AG20443 (cell line): Measurements from ENCODE around the gene TMEM121B.

Experiments used
- DNase-seq: peaks from one replicate; pipeline ENCODE4 v3.0.0; 2012; ENCODE audit warnings: low spot score, mixed read lengths

Gene TMEM121B

GRCh38 chr22:17110791-17111550, 10.2 kb downstream of the TMEM121B start:
- DNase-seq: no peak

- no peak for DNase-seq
Measured at GRCh38 chr22:17109976-17110375, 11.2 kb downstream of the TMEM121B start.

- DNase-seq: no peak
Measured at GRCh38 chr22:17109113-17109865, 11.9 kb downstream of the TMEM121B start.

- DNase-seq: no peak
Measured at GRCh38 chr22:17108256-17109112, 12.7 kb downstream of the TMEM121B start.

GRCh38 chr22:17107547-17107810, 13.7 kb downstream of the TMEM121B start:
- no peak for DNase-seq

- DNase-seq: no peak
Measured at GRCh38 chr22:17106785-17107546, 14.2 kb downstream of the TMEM121B start.

- peak; percentile 9 for DNase-seq
Measured at GRCh38 chr22:17106161-17106784, 14.9 kb downstream of the TMEM121B start.

- DNase-seq: no peak
Measured at GRCh38 chr22:17105143-17106129, 15.7 kb downstream of the TMEM121B start.

GRCh38 chr22:17104336-17104935, 16.7 kb downstream of the TMEM121B start:
- DNase-seq: peak; percentile 10

GRCh38 chr22:17103351-17103750, 17.8 kb downstream of the TMEM121B start:
- no peak for DNase-seq

- no peak for DNase-seq
Measured at GRCh38 chr22:17102297-17102667, 18.9 kb downstream of the TMEM121B start.

- peak; percentile 9 for DNase-seq
Measured at GRCh38 chr22:17101475-17102296, 19.5 kb downstream of the TMEM121B start.

GRCh38 chr22:17100621-17101020, 20.5 kb downstream of the TMEM121B start:
- DNase-seq: no peak

GRCh38 chr22:17098379-17098819, 22.8 kb downstream of the TMEM121B start:
- no peak for DNase-seq

GRCh38 chr22:17097701-17098100, 23.5 kb downstream of the TMEM121B start:
- no peak for DNase-seq

- DNase-seq: no peak
Measured at GRCh38 chr22:17097062-17097461, 24.1 kb downstream of the TMEM121B start.

GRCh38 chr22:17096071-17096470, 25.1 kb downstream of the TMEM121B start:
- no peak for DNase-seq

- DNase-seq: peak; percentile 24
Measured at GRCh38 chr22:17095538-17095937, 25.6 kb downstream of the TMEM121B start.

GRCh38 chr22:17093081-17093480, 28.1 kb downstream of the TMEM121B start:
- DNase-seq: no peak
